ENCODE data around the gene STRIP1. TPM values are rescaled to one million over a fixed set of nuclear protein-coding genes. Genes with fewer than 3 reads are reported as not detected.

The STRIP1 gene
- total and polyA plus RNA-seq, 2 donors (not counting 3 experiments of a cell fraction or from before 2014, with no cell fraction given): 26.2 to 42.1 TPM

GRCh38 chr1:110053552-110054428 lies 19.4 kb downstream of the STRIP1 start:
- FAIRE-seq (peak; percentile 72), DNase-seq (ENCODE audit: low read depth, low spot score) (peak; percentile 39)
- Histone ChIP-seq H3K9ac (replicated peaks; ENCODE audit: extremely low read depth, insufficient read depth, low read length) (no peak overlapping the region), H3K9me1 (replicated peaks; ENCODE audit: control insufficient read depth, extremely low read depth, insufficient read depth, low read length) (no peaks in the 10 kb centered on the region), H3K27me3 (ENCODE audit: control insufficient read depth in 2 of 2, insufficient read depth in 2 of 2, low read length in 2 of 2) (no peaks in the 10 kb centered on the region), H3K79me2 (ENCODE audit: control insufficient read depth, insufficient read depth, low read length) (no peaks in the 10 kb centered on the region), H3K9me3 (replicated peaks; ENCODE audit: control insufficient read depth, insufficient read depth, low read length) (no peaks in the 10 kb centered on the region), H4K20me1 (replicated peaks; ENCODE audit: control insufficient read depth, extremely low read depth, insufficient read depth, low read length) (no peaks in the 10 kb centered on the region), H3K4me3 (replicated peaks in 1 of 3; ENCODE audit: insufficient read depth in 1 of 3, low read depth in 1 of 3, low read length in 3 of 3) (no peak overlapping the region), H3K27ac (ENCODE audit: insufficient read depth, low read depth, low read length) (no peak overlapping the region), H3K36me3 (ENCODE audit: control insufficient read depth in 2 of 2, extremely low read depth in 1 of 2, insufficient read depth in 2 of 2, low read length in 2 of 2) (peaks cover 25 to 66% of the 10 kb centered on the region in 2 experiments), H3K4me1 (ENCODE audit: control insufficient read depth, extremely low read depth, insufficient read depth, low read length) (no peaks in the 10 kb centered on the region), H2AFZ (ENCODE audit: low read depth, low read length) (no peak overlapping the region), H3K4me2 (ENCODE audit: insufficient read depth, low read length) (no peak overlapping the region)
- ChIA-PET CTCF (interaction anchor here (0.8 to 6.5 kb wide), 18 partner anchors 9 to 442 kb away, joined by 3 to 65 read pairs (median 5); partner anchors contain the start of gene STRIP1), POLR2A (no interaction called here)
- peak; percentile 83 to 97 for TF ChIP-seq CTCF (IDR thresholded peaks at IDR 0.05; ENCODE audit: extremely low read depth in 1 of 2, insufficient read depth in 1 of 2, low read depth in 1 of 2, low read length in 2 of 2)
- no peak for TF ChIP-seq EZH2 (IDR thresholded peaks at IDR 0.05; ENCODE audit: borderline replicate concordance, low read depth, low read length, severe bottlenecking)
- TF ChIP-seq POLR2A (IDR thresholded peaks at IDR 0.05; ENCODE audit: low read depth, low read length): no peak
- no peak for TF ChIP-seq MYC (IDR thresholded peaks at IDR 0.05; ENCODE audit: low read depth, low read length)
- no peak for TF ChIP-seq POLR2AphosphoS5 (IDR thresholded peaks at IDR 0.05; ENCODE audit: insufficient read depth, low read depth, low read length)
- intact Hi-C loops (cut with micrococcal nuclease): loop anchor here (1.0 to 2.0 kb wide), 2 partner anchors 53 to 63 kb away; no protein-coding TSS in a partner anchor
- BruUV-seq (replicated peaks): TSS peak; percentile 33
- dilution Hi-C loops (cut with MboI; ENCODE audit: extremely low pct_ligation_motif_present, low sequenced_read_pairs): no loop called here

All from endothelial cell of umbilical vein (primary cell).